Activated CD4-positive, alpha-beta T cell treated with anti-CD3 and anti-CD28 coated beads for 36 hours (primary cell): ENCODE results near the gene C12orf60. TPM values are rescaled to one million over a fixed set of nuclear protein-coding genes. Genes with fewer than 3 reads are reported as not detected.
A peak's percentile ranks its signal among the peaks of the same experiment; 100 is the strongest.

ENCODE experiments used
- ATAC-seq: fragments of 200-7000 bp; cut with Tn5 transposase; one replicate; pipeline ENCODE4 v1.10.0; 2021; ENCODE audit warnings: mild to moderate bottlenecking, moderate library complexity
- CTCF ChIA-PET: fragments of 350-600 bp; sonication (Branson Sonifier 250); formaldehyde crosslinking; loops from one replicate; lab custom pipeline; 2021; ENCODE audit warnings: antibody characterized with exemption; lab: Charles Lee
- POLR2A ChIA-PET: fragments of 350-600 bp; sonication (Branson Sonifier 250); formaldehyde crosslinking; loops from one replicate; lab custom pipeline; 2021; ENCODE audit warnings: antibody characterized with exemption, inconsistent platforms; lab: Charles Lee
- DNase-seq: peaks from one replicate; pipeline ENCODE4 v3.0.0-alpha.2; 2020
- H3K27ac Mint-ChIP-seq: one replicate; pipeline ENCODE4 v1.8.0; 2021; ENCODE audit warnings: mixed read lengths
- H3K27me3 Mint-ChIP-seq: one replicate; pipeline ENCODE4 v1.8.0; 2021; ENCODE audit warnings: mixed read lengths
- H3K36me3 Mint-ChIP-seq: one replicate; pipeline ENCODE4 v1.8.0; 2021; ENCODE audit warnings: low read depth, mixed read lengths
- H3K4me1 Mint-ChIP-seq: one replicate; pipeline ENCODE4 v1.8.0; 2021; ENCODE audit warnings: mixed read lengths
- H3K4me3 Mint-ChIP-seq: one replicate; pipeline ENCODE4 v1.8.0; 2021; ENCODE audit warnings: mild to moderate bottlenecking, moderate library complexity, mixed read lengths
- H3K9me3 Mint-ChIP-seq: one replicate; pipeline ENCODE4 v1.8.0; 2021; ENCODE audit warnings: low read depth, mixed read lengths
- intact Hi-C, 2 experiments: fragments of 100-400 bp; cut with DNase I in 1 of 2; cut with micrococcal nuclease in 1 of 2; formaldehyde crosslinking; loops; one replicate each; pipeline versions ENCODE4 v1.14.2 to v1.15.1; 2022 to 2024; cut with DNase I, micrococcal nuclease
- total RNA-seq, 2 experiments: library from RNA; stranded (reverse); gene quantifications; one replicate each; pipeline ENCODE4 v1.2.3, GENCODE V29; 2021

The C12orf60 gene
- total RNA-seq, 2 experiments from 2014 or later, result 2.9 to 3.0 TPM

DNA sequence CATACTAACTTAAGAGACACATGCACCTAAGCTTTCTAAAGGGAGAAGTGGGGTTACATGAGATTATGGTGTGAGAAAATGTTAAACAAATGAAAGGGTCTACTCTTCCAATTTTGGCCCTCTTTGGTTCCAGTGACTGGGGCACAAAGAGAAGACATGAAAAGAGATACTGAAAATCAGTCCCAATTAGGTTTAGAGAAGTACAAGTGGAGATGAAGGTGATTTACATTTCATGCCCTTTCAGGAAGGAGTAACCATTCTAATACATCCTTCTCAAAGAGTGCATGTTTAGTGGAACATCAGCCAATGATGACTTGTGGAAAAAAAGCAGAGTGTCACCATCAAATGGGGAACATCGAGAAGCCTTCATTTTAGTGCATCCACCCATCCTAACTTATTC, 67.8 kb downstream of the C12orf60 start:
- ChIA-PET POLR2A (no interaction called here), CTCF (interaction anchor here (0.9 kb wide), 1 partner anchor 13 kb away, joined by 4 read pairs; no protein-coding TSS in a partner anchor)
- Mint-ChIP-seq H3K4me1 (no peaks in the 10 kb centered on the region), H3K9me3 (peaks cover 7% of the 10 kb centered on the region), H3K27ac (no peak overlapping the region), H3K36me3 (no peaks in the 10 kb centered on the region), H3K27me3 (no peaks in the 10 kb centered on the region), H3K4me3 (no peak overlapping the region)
- DNase-seq (no peak), ATAC-seq (no peak)
- intact Hi-C loops, result no loop called here

DNA sequence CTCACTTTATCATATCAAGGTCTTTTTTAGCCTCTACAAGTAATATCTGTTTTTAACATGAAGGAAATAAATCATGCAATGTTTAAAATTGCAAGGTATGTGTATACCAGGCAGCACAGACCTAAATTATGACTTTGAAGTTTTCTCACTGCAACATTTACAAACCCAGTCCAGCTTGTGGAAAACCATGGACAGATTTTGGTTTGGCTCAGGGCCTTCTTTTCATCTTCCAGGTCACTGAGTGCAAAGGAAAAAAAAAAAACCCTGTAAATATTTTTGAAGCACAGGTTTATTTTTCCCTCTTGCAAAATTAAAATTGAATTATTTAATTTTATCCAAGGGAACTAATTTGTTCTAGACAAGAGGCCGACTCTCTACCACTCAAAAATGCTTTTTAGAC, 68.4 kb downstream of the C12orf60 start:
- Mint-ChIP-seq H3K36me3 (no peaks in the 10 kb centered on the region), H3K4me3 (no peak overlapping the region), H3K9me3 (peaks cover 7% of the 10 kb centered on the region), H3K27me3 (no peaks in the 10 kb centered on the region), H3K27ac (no peak overlapping the region), H3K4me1 (no peaks in the 10 kb centered on the region)
- ChIA-PET CTCF (no interaction called here), POLR2A (no interaction called here)
- DNase-seq (no peak), ATAC-seq (no peak)
- intact Hi-C loops, result no loop called here

DNA sequence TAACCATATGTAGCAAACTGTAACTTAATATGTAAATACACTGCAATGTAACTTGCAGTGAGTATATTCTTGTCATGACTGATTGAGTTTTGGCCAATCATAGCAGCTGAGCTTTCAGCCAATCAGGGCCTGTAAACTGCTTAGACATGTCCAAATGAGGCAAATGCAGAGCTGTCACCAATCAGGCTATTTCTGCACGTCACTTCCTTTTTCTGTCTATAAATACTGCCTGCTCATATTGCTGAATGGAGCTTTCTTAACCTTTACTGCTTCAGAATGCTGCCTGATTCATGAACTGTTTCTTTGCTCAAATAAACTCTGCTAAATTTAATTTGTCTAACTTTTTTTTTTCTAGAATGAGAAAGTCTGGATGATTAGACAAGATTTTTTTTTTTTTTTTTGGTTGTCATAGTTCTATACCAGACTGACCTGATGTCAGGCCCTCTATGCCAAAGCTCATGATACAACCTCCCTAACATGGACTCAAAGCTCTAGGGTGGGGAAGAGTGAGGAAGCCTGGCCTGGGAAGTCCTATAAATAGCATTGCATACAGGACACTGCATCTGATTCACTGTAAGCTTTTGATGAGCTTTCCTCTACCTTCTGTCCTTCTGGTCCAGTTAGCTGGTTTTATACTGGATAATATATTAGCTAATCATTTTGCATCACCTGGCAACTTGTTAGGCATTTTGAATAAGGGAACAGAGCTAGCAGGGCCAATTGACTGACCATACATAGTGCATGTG, 70.1 kb downstream of the C12orf60 start:
- ATAC-seq, result peak; percentile 33
- no peak overlapping the region for H3K27ac Mint-ChIP-seq
- H3K27me3 Mint-ChIP-seq, result no peaks in the 10 kb centered on the region
- POLR2A ChIA-PET, result no interaction called here
- H3K9me3 Mint-ChIP-seq, result no peaks in the 10 kb centered on the region
- H3K4me1 Mint-ChIP-seq, result no peaks in the 10 kb centered on the region
- intact Hi-C loops, result no loop called here
- DNase-seq, result no peak
- CTCF ChIA-PET, result interaction anchor here (0.6 to 1.3 kb wide), 2 partner anchors 11 to 33 kb away, joined by 4 to 5 read pairs; no protein-coding TSS in a partner anchor
- no peaks in the 10 kb centered on the region for H3K36me3 Mint-ChIP-seq
- H3K4me3 Mint-ChIP-seq, result no peak overlapping the region

Other genes starting within 250 kb of the C12orf60 start
- gene PLBD1, start 235.8 kb upstream of the C12orf60 start, total RNA-seq, result not detected
- not detected for gene GUCY2C, start 107.1 kb upstream of the C12orf60 start, total RNA-seq
- 100 to 1,000 TPM; 143 to 193 TPM for gene WBP11, start 192 bp upstream of the C12orf60 start, total RNA-seq
- gene SMCO3, start 10.5 kb downstream of the C12orf60 start, total RNA-seq, result not detected
- gene ART4, start 39.9 kb downstream of the C12orf60 start, total RNA-seq, result not detected
- not detected for gene MGP, start 82.2 kb downstream of the C12orf60 start, total RNA-seq
- 1 to 10 TPM; 1.7 to 2.0 TPM for gene ERP27, start 134.9 kb downstream of the C12orf60 start, total RNA-seq
- gene ARHGDIB, start 157.9 kb downstream of the C12orf60 start, total RNA-seq, result 100 to 1,000 TPM; 596 to 912 TPM
- under 1 TPM in 1 of 2 experiments, not detected in 1; 0.25 TPM for gene PDE6H, start 169.4 kb downstream of the C12orf60 start, total RNA-seq